Measurements from ENCODE around the gene GPR84.

DNA sequence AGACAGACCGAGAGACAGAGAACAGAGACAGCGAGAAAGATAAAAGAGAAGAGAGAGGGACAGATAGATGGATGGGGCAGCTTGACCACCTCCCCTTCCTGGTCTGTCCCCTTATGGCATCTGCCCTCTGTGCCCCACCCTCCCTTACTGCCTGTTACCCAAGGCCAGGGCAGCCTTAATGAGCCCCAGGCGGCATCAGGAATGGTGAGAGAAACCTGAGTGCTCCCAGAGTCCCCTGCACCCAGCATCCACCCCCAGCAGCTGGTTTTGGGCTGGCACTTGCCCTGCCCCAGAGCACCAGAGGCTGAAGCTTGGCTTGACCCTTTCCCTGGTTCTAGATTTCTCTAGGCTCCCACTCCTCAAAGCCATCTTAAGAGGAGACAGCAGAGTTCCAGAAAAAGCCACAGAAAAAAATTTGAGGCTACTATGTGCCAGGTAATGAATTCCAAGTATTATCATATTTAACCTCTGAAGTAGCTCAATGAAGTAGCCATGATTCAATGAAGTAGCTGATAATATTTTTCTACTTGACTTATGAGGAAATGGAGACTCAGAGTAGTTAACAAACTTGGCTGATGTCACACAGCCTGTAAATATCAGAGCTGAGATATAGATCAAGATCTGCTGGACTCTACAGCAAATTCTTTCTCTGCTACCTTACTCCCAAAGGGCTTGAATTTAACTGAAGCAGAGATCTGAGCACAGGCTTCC, 22.3 kb upstream of the GPR84 start:
- no peak for TF ChIP-seq EP300 (IDR thresholded peaks at IDR 0.05; ENCODE audit: low read depth)
- TF ChIP-seq, protein P1, sequence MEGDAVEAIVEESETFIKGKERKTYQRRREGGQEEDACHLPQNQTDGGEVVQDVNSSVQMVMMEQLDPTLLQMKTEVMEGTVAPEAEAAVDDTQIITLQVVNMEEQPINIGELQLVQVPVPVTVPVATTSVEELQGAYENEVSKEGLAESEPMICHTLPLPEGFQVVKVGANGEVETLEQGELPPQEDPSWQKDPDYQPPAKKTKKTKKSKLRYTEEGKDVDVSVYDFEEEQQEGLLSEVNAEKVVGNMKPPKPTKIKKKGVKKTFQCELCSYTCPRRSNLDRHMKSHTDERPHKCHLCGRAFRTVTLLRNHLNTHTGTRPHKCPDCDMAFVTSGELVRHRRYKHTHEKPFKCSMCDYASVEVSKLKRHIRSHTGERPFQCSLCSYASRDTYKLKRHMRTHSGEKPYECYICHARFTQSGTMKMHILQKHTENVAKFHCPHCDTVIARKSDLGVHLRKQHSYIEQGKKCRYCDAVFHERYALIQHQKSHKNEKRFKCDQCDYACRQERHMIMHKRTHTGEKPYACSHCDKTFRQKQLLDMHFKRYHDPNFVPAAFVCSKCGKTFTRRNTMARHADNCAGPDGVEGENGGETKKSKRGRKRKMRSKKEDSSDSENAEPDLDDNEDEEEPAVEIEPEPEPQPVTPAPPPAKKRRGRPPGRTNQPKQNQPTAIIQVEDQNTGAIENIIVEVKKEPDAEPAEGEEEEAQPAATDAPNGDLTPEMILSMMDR (IDR thresholded peaks at IDR 0.05), result no peak
- no peak for TF ChIP-seq POLR2A (IDR thresholded peaks at IDR 0.05)
- no peak for TF ChIP-seq POLR2AphosphoS5 (IDR thresholded peaks at IDR 0.05)

Measured in transverse colon (tissue), 4 donors.